Ovary (tissue), 9 donors: ENCODE results near the gene FYN. TPM values are rescaled to one million over a fixed set of nuclear protein-coding genes. Genes with fewer than 3 reads are reported as not detected.

Experiments used
- DNase-seq, 5 donors: peaks; one replicate each; pipeline ENCODE4 v3.0.0-alpha.2; 2019 to 2020
- H3K27ac ChIP-seq, 2 donors: fragments of 200-600 bp; one replicate each; pipeline versions ENCODE4 v1.5.1 to v1.8.0; 2019 to 2022
- H3K27me3 ChIP-seq: fragments of 200-600 bp; one replicate; pipeline ENCODE4 v1.8.0; 2022
- H3K36me3 ChIP-seq: fragments of 200-600 bp; sonication (generic); one replicate; pipeline ENCODE4 v1.5.1; 2019
- H3K4me1 ChIP-seq: one replicate; pipeline ENCODE4 v1.8.1; 2013; ENCODE audit warnings: mild to moderate bottlenecking, moderate library complexity; ENCODE audit not compliant: insufficient read depth
- H3K4me3 ChIP-seq: fragments of 200-600 bp; sonication (generic); one replicate; pipeline ENCODE4 v1.5.1; 2017
- H3K9me3 ChIP-seq, 2 donors: fragments of 200-600 bp in 1 of 2; sonication (generic) in 1 of 2; one replicate each; pipeline versions ENCODE4 v1.5.1 to v1.8.1; 2013 to 2019; ENCODE audit warnings: mild to moderate bottlenecking in 1 of 2, moderate library complexity in 1 of 2
- EP300 ChIP-seq: sonication (generic); formaldehyde crosslinking; IDR thresholded peaks from one replicate; pipeline ENCODE4 v1.6.1; 2017; ENCODE audit warnings: antibody characterized with exemption
- POLR2A ChIP-seq: fragments of 450-650 bp; IDR thresholded peaks from one replicate; pipeline ENCODE4 v1.6.1; 2017; ENCODE audit warnings: antibody characterized with exemption, mild to moderate bottlenecking, moderate library complexity
- WGBS, 3 donors: extraction: QIAGEN DNeasy Blood & Tissue Kit in 1 of 3; methylation state at CpG; one replicate each; pipeline versions ENCODE4 v1.1.5 to v1.1.7; 2013 to 2017; 5-methylcytosine and 5-hydroxymethylcytosine counted together
- intact Hi-C, 4 donors: fragments of 100-400 bp; cut with DNase I; formaldehyde crosslinking; loops; one replicate each; pipeline versions ENCODE4 v1.11.0 to v1.15.1; 2022 to 2023
- polyA plus RNA-seq, 2 donors: library from polyadenylated mRNA; stranded (reverse); fragments of 200-250 nt in 1 of 2; fragments of 350-450 nt in 1 of 2; fragmentation: Illumina TruSeq in 1 of 2; extraction: RNeasy Lipid Tissue Mini Kit (QIAGEN cat#74804) in 1 of 2; gene quantifications; one replicate each; pipeline ENCODE4 v1.2.3, GENCODE V29; 2013 to 2014
- total RNA-seq, 7 donors: library from RNA; depleted of rRNA in 2 of 7; stranded (reverse); fragments of >200 nt in 2 of 7; fragmentation: NEBNext Ultra II Directional in 3 of 7; extraction: Animal tissue kit (Norgen Biotek cat#: 25700) in 3 of 7; gene quantifications; one replicate each; pipeline versions ENCODE4 v1.1.0 to v1.2.4, GENCODE V29; 2016 to 2023
- TF ChIP-seq, protein P1 (sequence below), 3 donors: fragments of 450-650 bp in 2 of 3; fragments of 200-600 bp in 1 of 3; IDR thresholded peaks; one replicate each; pipeline versions ENCODE4 v1.5.1 to v1.8.0; 2016 to 2022; ENCODE audit warnings: antibody characterized with exemption in 3 of 3, mild to moderate bottlenecking in 1 of 3
- donor health status: DM: no; HTN: no; CAD: no; lungs with moderate emphysema.
- donor health status: DM: no; HTN: no; CAD: no.
- donor health status: Bipolar disorder and iron deficiency.
- donor health status: DM: yes; HTN: yes; CAD: no.
- donor health status: DM: no; HTN: no; CAD: no.
- donor health status: DM: yes; HTN: yes; CAD: no.

FYN gene
- total and polyA plus RNA-seq, 9 donors = 37.2 to 116 (median 72.7) TPM

DNA sequence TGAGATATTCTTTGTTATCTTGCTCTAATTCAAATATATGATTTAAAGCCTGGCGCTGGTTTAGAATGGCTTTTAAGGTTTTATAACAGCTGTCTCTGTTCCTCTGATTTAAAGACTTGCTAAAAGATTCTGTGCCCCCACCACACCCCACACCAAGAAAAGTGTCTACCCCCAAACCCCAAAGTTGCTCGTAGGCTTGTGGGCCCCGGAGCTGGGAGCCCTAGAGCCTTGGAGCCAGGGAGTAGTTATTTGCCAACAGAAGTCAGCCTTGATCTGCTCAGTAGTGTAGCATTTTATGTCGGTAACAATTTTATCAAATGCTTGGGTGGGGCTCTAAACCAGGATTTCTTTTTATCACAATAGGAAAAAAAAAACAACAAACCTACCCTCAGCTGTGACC, 162.3 kb downstream of the FYN start:
- no peak overlapping the region for H3K4me3 ChIP-seq
- H3K9me3 ChIP-seq = no peaks in the 10 kb centered on the region
- H3K27me3 ChIP-seq = no peaks in the 10 kb centered on the region
- peak overlapping the region; percentile 48 to 60 for H3K27ac ChIP-seq
- DNase-seq = no peak
- TF ChIP-seq EP300 (no peak), POLR2A (no peak)
- TF ChIP-seq, protein P1, sequence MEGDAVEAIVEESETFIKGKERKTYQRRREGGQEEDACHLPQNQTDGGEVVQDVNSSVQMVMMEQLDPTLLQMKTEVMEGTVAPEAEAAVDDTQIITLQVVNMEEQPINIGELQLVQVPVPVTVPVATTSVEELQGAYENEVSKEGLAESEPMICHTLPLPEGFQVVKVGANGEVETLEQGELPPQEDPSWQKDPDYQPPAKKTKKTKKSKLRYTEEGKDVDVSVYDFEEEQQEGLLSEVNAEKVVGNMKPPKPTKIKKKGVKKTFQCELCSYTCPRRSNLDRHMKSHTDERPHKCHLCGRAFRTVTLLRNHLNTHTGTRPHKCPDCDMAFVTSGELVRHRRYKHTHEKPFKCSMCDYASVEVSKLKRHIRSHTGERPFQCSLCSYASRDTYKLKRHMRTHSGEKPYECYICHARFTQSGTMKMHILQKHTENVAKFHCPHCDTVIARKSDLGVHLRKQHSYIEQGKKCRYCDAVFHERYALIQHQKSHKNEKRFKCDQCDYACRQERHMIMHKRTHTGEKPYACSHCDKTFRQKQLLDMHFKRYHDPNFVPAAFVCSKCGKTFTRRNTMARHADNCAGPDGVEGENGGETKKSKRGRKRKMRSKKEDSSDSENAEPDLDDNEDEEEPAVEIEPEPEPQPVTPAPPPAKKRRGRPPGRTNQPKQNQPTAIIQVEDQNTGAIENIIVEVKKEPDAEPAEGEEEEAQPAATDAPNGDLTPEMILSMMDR (IDR thresholded peaks at IDR 0.05) = no peak
- intact Hi-C loops = loop anchor here (2.0 to 5.0 kb wide), 3 partner anchors 286 to 331 kb away; no protein-coding TSS in a partner anchor
- peaks cover 10% of the 10 kb centered on the region for H3K4me1 ChIP-seq
- H3K36me3 ChIP-seq = no peaks in the 10 kb centered on the region
- WGBS, 3 donors = 42 to 53% (median 50%) methylated on average over 4 of the region's 4 CpGs

DNA sequence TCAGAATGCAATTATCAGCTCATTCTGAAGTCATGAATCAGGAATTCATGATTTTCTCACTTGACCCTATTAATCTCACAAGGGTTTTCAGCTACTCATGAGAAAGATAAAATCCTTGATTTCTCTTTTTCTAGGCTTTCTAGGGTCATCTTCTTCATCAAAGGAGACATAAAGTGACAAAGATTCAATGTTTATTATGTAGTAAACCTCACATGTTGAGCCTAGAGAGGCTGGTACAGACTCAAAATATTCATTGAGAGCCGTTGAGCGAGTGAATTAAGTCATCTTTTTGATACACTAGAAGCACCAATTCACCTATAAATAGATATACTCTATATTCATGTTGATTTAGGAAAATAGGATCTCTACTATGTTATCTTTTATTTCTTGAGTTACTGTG, 162.8 kb downstream of the FYN start:
- no peaks in the 10 kb centered on the region for H3K36me3 ChIP-seq
- intact Hi-C loops = loop anchor here (2.0 to 5.0 kb wide), 3 partner anchors 286 to 332 kb away; no protein-coding TSS in a partner anchor
- no peak overlapping the region for H3K4me3 ChIP-seq
- TF ChIP-seq POLR2A = no peak
- no peak for TF ChIP-seq EP300
- TF ChIP-seq, protein P1 (IDR thresholded peaks at IDR 0.05) = no peak
- H3K27ac ChIP-seq = peak overlapping the region in 1 of 2 donors; percentile 60
- no peaks in the 10 kb centered on the region for H3K27me3 ChIP-seq
- no peak for DNase-seq
- 83 to 87% (median 87%) methylated on average over 2 of the region's 2 CpGs for WGBS, 3 donors
- H3K4me1 ChIP-seq = peaks cover 10% of the 10 kb centered on the region
- no peaks in the 10 kb centered on the region for H3K9me3 ChIP-seq

DNA sequence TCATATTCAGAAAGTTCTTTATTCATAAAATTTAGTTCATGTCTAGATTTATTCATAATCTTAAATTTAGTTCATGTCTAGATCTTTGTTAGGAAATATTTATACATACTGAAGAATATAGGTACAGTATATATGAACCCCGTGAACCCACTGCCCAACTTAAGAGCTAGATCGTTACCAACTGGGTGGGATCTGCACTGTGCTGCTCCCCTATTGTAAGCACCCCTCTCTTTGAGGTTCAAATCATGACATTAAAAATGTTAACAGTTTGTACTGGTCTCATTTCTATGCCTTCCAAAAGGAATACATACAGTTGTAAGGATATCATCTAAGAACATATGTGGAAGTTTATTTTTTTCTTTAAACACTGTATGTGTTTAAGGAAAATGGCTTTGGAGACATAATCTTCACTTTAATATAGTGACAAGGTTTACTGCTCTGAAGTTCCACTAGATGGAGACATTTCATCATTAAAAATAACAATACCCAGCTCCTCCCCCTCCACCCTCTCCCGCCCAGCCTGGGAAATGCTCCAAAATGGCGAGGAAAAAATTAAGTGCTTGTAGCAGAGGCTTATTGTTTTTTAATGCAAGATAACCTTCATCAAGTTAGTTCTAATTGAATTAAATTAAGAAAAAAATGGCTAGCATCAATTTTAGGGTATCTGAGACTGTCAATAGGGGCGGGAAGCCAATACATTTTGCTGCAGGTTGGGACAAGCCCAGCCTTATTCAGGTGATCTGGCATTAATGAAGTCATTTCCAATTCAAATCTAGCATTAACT, 163.4 kb downstream of the FYN start:
- H3K9me3 ChIP-seq = no peaks in the 10 kb centered on the region
- intact Hi-C loops = loop anchor here (2.0 to 10.0 kb wide), 5 partner anchors 287 to 335 kb away; no protein-coding TSS in a partner anchor
- peak; percentile 69 to 85 (median 76) for DNase-seq
- peaks cover 10% of the 10 kb centered on the region for H3K4me1 ChIP-seq
- H3K36me3 ChIP-seq = no peaks in the 10 kb centered on the region
- H3K27ac ChIP-seq = peak overlapping the region in 1 of 2 donors; percentile 60
- WGBS, 3 donors = 18 to 27% (median 18%) methylated on average over 5 of the region's 5 CpGs
- H3K27me3 ChIP-seq = no peaks in the 10 kb centered on the region
- H3K4me3 ChIP-seq = no peak overlapping the region
- TF ChIP-seq POLR2A = no peak
- TF ChIP-seq, protein P1 (IDR thresholded peaks at IDR 0.05) = peak; percentile 51 to 90 (median 69)

DNA sequence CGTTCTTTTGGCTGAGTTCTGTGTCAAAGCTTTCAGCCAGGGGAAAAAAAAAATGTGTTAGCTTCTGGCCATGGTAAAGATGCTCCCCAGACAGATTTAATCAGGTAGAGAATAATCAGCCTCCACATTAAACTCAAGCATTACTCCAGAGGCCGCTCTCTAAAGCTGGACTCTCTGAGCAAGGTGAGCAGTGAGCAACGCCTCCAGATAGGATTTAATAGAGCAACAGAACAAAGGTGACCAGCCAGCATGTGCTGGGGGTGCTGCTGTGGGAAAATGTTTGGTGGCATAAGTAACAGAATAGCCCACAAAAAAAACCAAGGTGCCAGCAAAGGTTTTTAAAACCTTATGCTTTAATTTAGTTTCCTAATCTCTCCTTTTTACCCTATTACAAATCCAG, 164.1 kb downstream of the FYN start:
- intact Hi-C loops = loop anchor here in 3 of 4 donors (2.0 to 10.0 kb wide), 2 partner anchors 334 to 336 kb away; no protein-coding TSS in a partner anchor
- TF ChIP-seq EP300 = no peak
- TF ChIP-seq, protein P1 (IDR thresholded peaks at IDR 0.05) = no peak
- no peak for TF ChIP-seq POLR2A
- no peak for DNase-seq
- peaks cover 10% of the 10 kb centered on the region for H3K4me1 ChIP-seq
- no peak overlapping the region for H3K4me3 ChIP-seq
- H3K36me3 ChIP-seq = no peaks in the 10 kb centered on the region
- no peaks in the 10 kb centered on the region for H3K9me3 ChIP-seq
- no peak overlapping the region for H3K27ac ChIP-seq
- H3K27me3 ChIP-seq = no peaks in the 10 kb centered on the region
- 72 to 78% (median 77%) methylated on average over 3 of the region's 3 CpGs for WGBS, 3 donors
